ENCODE results near the gene OOSP4B. TPM values are rescaled to one million over a fixed set of nuclear protein-coding genes. Genes with fewer than 3 reads are reported as not detected.

OOSP4B gene
- total and polyA plus RNA-seq, 2 of the 8 experiments (the other 6 are each of a cell fraction or from before 2014, with no cell fraction given), result not detected

DNA sequence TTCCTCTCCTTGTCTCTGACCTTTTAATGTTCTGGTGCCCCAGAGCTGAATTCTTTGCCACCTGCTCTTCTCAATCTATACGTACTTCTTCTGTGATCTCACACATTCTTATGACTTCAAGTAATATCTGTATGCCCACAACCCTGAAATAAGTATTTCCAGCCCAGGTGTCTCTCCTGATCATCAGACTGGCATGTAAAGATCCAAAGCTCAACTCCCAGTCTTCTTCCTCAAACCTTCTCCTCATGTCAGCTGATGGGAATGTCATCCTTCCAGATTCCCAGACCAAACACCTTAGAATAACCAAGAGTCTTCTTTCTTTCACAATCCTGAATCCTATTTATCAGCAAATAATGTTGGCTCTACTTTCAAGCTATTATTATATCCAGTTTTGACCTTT is 48.8 kb downstream of the OOSP4B start:
- Histone ChIP-seq H2BK5ac (ENCODE audit: low read depth, low read length) (no peak overlapping the region), H3K9ac (replicated peaks in 1 of 4; ENCODE audit: extremely low read depth in 1 of 4, low read depth in 3 of 4, low read length in 3 of 4) (no peak overlapping the region), H3K9me3 (ENCODE audit: insufficient read depth in 2 of 2, low read depth in 1 of 2, low read length in 1 of 2) (no peaks in the 10 kb centered on the region; a peak in 1 of 4 replicates), H2BK15ac (ENCODE audit: low read length) (no peak overlapping the region), H3K27me3 (replicated peaks in 1 of 4; ENCODE audit: control insufficient read depth in 3 of 4, extremely low read depth in 1 of 4, insufficient read depth in 3 of 4, low read length in 3 of 4) (no peaks in the 10 kb centered on the region), H3K4me2 (ENCODE audit: insufficient read depth in 1 of 2, low read depth in 2 of 2, low read length in 2 of 2) (no peak overlapping the region), H4K8ac (ENCODE audit: extremely low read depth, insufficient read depth, low read length) (no peak overlapping the region), H2AK5ac (ENCODE audit: low read depth, low read length) (no peak overlapping the region), H4K91ac (replicated peaks; ENCODE audit: insufficient read length, low read length) (no peak overlapping the region), H3K4me1 (replicated peaks in 1 of 4; ENCODE audit: control insufficient read depth in 3 of 4, insufficient read depth in 4 of 4, low read length in 3 of 4) (no peaks in the 10 kb centered on the region), H3K27ac (ENCODE audit: low read depth, low read length) (no peak overlapping the region), H2AFZ (ENCODE audit: low read length) (no peak overlapping the region), H2BK120ac (replicated peaks; ENCODE audit: low read depth, low read length) (no peak overlapping the region), H3K18ac (ENCODE audit: extremely low read depth, low read length) (no peak overlapping the region), H3K4ac (replicated peaks; ENCODE audit: insufficient read length, low read depth, low read length) (no peak overlapping the region), H2BK20ac (ENCODE audit: low read length) (no peak overlapping the region), H4K20me1 (replicated peaks in 1 of 2; ENCODE audit: control insufficient read depth in 1 of 2, insufficient read depth in 2 of 2, low read length in 2 of 2) (no peaks in the 10 kb centered on the region), H4K5ac (ENCODE audit: insufficient read length, low read depth, low read length) (no peak overlapping the region), H3K23me2 (ENCODE audit: low read depth, low read length) (no peaks in the 10 kb centered on the region), H3K79me2 (ENCODE audit: control insufficient read depth in 1 of 2, insufficient read depth in 2 of 2, low read length in 2 of 2) (no peaks in the 10 kb centered on the region), H3K79me1 (ENCODE audit: low read depth, low read length) (no peaks in the 10 kb centered on the region), H3K56ac (replicated peaks; ENCODE audit: insufficient read length, low read depth, low read length) (no peak overlapping the region), H3K4me3 (ENCODE audit: extremely low read depth in 1 of 4, insufficient read depth in 2 of 4, low read depth in 3 of 4, low read length in 4 of 4) (no peak overlapping the region), H3K23ac (ENCODE audit: insufficient read length) (no peak overlapping the region), H3K36me3 (ENCODE audit: control insufficient read depth in 2 of 4, insufficient read depth in 4 of 4, low read length in 3 of 4) (no peaks in the 10 kb centered on the region), H2BK12ac (ENCODE audit: low read depth, low read length) (no peak overlapping the region), H3K14ac (ENCODE audit: insufficient read length) (no peak overlapping the region)
- CTCF ChIA-PET (ENCODE audit: partially characterized antibody), result interaction anchor here (1.1 kb wide), 1 partner anchor 186 kb away, joined by 5 read pairs; no protein-coding TSS in a partner anchor
- no peak for FAIRE-seq
- POLR2A ChIA-PET (ENCODE audit: partially characterized antibody), result no interaction called here
- TF ChIP-seq SIN3A (conservative IDR thresholded peaks at IDR 0.05 in 1 of 2, IDR thresholded peaks at IDR 0.05 in 1 of 2; ENCODE audit: low read depth in 1 of 2, low read length in 2 of 2), result no peak
- no peak for TF ChIP-seq RFX5 (IDR thresholded peaks at IDR 0.05; ENCODE audit: borderline replicate concordance, low read depth, low read length)
- TF ChIP-seq, protein P1, sequence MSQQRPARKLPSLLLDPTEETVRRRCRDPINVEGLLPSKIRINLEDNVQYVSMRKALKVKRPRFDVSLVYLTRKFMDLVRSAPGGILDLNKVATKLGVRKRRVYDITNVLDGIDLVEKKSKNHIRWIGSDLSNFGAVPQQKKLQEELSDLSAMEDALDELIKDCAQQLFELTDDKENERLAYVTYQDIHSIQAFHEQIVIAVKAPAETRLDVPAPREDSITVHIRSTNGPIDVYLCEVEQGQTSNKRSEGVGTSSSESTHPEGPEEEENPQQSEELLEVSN (IDR thresholded peaks at IDR 0.05), result no peak
- TF ChIP-seq SRF (IDR thresholded peaks at IDR 0.05; ENCODE audit: low read depth, low read length), result no peak
- no peak for TF ChIP-seq BRCA1 (IDR thresholded peaks at IDR 0.05; ENCODE audit: low read depth, low read length)
- no peak for TF ChIP-seq SAP30 (IDR thresholded peaks at IDR 0.05; ENCODE audit: insufficient read depth, insufficient replicate concordance, low read length)
- no peak for TF ChIP-seq SIX5 (IDR thresholded peaks at IDR 0.05; ENCODE audit: low read depth, low read length)
- TF ChIP-seq TCF12 (IDR thresholded peaks at IDR 0.05; ENCODE audit: low read depth, low read length), result no peak
- TF ChIP-seq FOSL1 (IDR thresholded peaks at IDR 0.05; ENCODE audit: insufficient read depth, low read depth, low read length), result no peak
- no peak for TF ChIP-seq ZNF274 (IDR thresholded peaks at IDR 0.05; ENCODE audit: borderline replicate concordance, extremely low read depth, low read length)
- no peak for TF ChIP-seq PHF8 (conservative IDR thresholded peaks at IDR 0.05; ENCODE audit: low read depth, low read length)
- WGBS, 2 experiments (ENCODE audit: extremely low coverage in 1 of 2, insufficient coverage in 1 of 2, insufficient read length in 1 of 2, insufficient replicate concordance in 2 of 2, low coverage in 1 of 2, low lambda C conversion rate in 2 of 2, missing lambda C conversion rate in 1 of 2), result 83% methylated on average over 1 of the region's 1 CpG; no CpG with 5 or more reads in 1 of the 2 experiments
- no peak for DNase-seq (ENCODE audit: low read depth in 1 of 2, low spot score in 2 of 2)

Data from H1 (cell line).